Measurements from ENCODE around the gene CFAP45.

DNA sequence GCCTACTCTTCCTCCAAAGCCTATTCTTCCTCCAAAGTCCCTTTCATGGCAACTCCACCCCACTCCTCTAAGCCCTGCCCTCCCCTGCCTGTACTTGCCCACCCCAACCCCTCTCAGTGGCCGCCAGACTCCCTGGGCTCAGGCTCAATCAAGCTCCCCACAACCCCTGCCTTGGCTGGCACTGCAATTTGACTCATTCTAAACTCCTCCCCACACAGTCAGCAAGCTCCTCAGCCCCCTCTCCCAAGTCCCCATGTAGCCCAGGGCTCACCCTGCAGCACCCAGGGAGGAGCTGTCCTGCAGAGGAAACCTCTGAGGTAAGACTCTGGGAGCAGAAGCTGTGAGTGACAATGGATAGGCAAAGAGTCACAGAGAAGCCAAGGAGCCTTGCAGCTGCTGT lies 33.9 kb downstream of the CFAP45 start:
- TF ChIP-seq, protein P1, sequence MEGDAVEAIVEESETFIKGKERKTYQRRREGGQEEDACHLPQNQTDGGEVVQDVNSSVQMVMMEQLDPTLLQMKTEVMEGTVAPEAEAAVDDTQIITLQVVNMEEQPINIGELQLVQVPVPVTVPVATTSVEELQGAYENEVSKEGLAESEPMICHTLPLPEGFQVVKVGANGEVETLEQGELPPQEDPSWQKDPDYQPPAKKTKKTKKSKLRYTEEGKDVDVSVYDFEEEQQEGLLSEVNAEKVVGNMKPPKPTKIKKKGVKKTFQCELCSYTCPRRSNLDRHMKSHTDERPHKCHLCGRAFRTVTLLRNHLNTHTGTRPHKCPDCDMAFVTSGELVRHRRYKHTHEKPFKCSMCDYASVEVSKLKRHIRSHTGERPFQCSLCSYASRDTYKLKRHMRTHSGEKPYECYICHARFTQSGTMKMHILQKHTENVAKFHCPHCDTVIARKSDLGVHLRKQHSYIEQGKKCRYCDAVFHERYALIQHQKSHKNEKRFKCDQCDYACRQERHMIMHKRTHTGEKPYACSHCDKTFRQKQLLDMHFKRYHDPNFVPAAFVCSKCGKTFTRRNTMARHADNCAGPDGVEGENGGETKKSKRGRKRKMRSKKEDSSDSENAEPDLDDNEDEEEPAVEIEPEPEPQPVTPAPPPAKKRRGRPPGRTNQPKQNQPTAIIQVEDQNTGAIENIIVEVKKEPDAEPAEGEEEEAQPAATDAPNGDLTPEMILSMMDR (conservative IDR thresholded peaks at IDR 0.05) = no peak
- TF ChIP-seq EZH2 (IDR thresholded peaks at IDR 0.05; ENCODE audit: low read depth) = no peak
